Brain pericyte (primary cell): Measurements from ENCODE around the gene DENND5B.
"Not testable (repeated sequence)": the region's sequence is repeated elsewhere in the genome, so short reads cannot be mapped to it uniquely, and the experiment has no call there.

Experiments used
- DNase-seq: peaks from one replicate; pipeline ENCODE4 v3.0.0-alpha.2; 2012; ENCODE audit warnings: low read depth, low spot score

The DENND5B gene

GRCh38 chr12:31590642-31591379 is at the start of gene DENND5B:
TSS of gene DENND5B (minus strand) at chr12:31591136. CDS start at chr12:31590832, 304 bp downstream.
- no peak for DNase-seq

GRCh38 chr12:31634620-31635019 is 43.7 kb upstream of the DENND5B start:
- DNase-seq, result no peak

DNA sequence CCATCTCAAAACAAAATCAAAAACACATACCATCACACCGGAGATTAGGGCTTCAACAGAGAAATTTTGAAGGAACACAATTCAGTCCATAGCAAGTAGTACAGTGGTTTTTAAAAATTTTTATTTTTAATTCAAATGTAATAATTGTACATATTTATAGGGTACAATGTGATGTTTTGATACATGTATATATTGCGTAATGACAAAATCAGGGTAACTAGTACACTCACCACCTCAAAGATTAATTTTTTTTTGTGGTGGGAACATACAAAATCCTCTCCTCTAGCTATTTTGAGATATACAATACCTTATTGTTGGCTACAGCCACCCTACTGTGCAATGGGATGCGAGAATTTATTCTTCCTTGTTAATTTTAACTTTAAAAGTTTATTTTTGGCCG is 42.5 kb upstream of the DENND5B start:
- no peak for DNase-seq

GRCh38 chr12:31631809-31632208 is 40.9 kb upstream of the DENND5B start:
- no peak for DNase-seq

DNA sequence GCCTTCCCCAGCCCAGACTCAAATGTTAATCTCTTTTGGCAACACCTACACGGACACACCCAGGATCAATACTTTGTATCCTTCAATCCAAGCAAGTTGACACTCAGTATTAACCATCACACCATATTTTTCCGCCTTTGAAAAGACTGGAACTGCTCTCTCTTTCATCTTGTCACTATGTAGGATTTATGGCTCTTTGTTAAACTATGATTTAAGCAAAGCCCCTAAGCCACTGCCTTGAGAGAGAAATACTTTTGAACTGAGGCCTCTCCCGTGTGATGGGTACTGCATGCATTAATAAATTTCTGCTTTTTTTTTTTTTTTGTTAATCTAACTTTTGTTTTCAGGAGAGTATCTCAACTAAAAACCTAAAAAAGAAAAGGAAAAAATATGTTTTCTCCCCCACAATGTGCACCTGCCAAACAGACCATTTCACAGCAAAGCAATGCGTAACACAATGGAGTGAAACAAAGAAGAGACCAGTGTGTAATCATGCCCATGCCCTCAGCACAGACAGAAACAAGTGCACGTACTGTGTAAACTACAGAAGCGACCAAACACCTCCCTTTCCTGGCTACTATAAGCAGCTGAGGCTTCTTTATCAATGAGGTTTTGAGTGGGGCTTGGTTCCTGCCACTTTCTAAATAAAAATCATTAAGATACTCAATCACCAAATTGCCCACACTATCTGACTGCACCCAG is 40.2 kb upstream of the DENND5B start:
- DNase-seq, result no peak

DNA sequence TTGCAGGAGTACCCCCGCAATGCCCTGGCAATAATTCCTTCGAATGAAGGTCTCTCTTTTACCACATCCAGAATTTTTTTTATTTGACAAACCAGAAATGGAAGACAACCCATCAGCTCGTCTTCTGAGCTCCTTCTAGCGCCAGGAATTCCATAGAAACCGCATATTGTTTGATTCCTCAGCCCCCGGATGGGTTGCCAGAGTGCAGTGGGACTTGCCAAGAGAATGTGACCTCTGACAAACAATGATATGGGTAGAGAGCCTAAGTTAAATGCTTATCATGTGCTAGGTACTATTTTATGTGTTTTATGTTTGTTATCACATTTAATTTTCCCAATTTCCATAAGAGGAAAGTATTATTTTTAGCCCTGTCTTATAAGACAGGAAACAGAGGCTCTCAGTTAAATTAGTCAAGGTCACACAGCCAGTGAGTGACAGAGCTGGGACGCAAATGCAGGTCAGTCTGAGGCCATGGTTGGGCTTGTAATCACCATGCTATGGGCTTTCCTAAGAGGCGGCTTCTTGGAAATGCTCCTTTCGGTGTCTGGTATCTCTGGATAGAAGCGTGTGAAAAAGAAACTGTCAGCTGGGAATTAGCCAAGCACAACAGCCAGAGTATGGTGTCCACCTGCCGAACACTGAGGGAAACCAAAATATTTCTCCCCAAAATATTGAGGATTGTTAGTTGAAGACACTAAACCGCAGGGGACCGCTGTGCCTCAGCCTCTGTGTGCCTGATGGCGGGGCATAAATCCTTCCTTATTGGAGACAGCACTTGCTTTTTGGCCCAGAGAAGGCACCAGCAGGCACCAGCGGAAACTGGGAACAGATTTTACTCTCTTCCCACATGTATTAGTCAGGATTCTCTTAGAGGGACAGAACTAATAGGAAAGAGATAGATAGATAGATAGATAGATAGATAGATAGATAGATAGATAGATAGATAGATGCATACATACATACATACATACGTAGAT is 39.1 kb upstream of the DENND5B start:
- peak; percentile 8 for DNase-seq

- DNase-seq, result no peak
Measured at GRCh38 chr12:31627456-31628054, 36.6 kb upstream of the DENND5B start.

GRCh38 chr12:31626270-31626995 is 35.5 kb upstream of the DENND5B start:
- DNase-seq, result no peak

- no peak for DNase-seq
Measured at GRCh38 chr12:31622038-31622437, 31.1 kb upstream of the DENND5B start.

DNA sequence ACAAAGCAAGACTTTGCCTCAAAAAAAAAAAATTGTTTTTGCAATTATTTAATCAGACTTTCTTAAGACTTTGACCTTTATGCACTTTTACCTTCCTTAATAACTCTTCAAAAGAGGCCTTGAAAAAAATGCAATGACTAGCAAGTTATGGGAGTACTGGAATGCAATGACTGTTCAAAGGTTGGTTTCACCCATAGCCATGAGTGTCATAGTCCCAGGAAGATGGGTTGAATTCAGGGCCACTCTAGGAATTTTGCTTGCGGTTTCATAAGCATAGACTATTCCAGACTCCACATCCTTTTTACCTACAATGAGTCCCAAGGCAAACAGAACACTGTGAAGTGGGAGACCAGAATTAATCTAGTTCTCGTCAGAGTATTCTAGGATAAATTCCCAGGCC is 29.4 kb upstream of the DENND5B start:
- no peak for DNase-seq

DNA sequence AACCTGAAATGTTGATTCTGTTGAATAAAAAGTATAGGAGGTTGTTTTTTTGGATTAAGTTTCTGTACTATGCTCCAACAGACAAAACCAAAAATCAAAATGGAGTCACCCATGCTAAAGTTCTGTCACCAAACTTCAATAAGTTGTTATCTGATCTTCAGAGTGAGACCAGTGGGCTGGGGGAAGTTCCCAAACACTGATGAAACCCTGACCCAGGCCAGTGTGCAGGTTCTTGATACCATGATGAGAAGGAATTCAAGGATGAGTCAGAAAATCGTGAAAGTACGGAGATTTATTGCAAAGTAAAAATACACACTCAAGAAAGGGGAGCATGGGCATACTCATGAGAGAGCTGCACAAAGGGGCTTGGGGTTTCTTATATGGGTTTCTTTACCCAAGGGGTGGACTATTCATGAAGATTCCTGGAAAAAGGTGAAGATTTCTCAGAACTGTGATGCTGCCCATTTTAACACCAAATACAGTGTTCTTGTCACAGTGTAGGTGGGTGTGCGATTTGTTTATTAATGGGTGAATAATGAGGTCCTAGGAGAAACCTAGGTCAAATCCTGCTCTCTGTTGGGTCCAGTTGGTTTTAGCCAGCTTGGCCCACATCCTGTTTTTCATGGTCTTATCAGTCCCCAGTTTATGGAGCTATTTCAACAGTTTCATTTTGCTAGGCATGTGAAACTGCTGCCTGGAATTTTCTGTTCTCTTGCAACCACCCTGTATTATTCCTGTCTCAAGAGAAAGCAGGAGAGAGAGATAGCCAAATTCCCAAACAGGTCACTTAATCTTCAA is 27.5 kb upstream of the DENND5B start:
- DNase-seq, result no peak

GRCh38 chr12:31612819-31613218 is 21.9 kb upstream of the DENND5B start:
- no peak for DNase-seq

DNA sequence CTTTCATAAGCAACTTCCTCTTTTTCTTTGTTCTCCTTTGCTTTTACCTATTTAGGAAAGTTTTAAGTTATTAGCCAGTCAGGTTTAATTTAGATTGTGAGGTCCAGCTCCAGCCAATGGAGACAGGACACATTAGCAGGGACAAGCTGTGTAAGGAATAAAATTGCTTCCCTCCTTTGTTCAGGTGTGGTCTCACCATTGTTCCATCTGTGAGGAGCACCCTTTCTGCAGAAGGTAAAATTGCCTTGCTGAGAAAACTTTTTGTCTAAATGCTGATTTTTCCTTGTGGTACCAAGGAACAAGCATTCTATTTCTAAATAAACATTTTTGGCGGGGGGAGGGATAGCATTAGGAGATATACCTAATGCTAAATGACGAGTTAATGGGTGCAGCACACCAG is 17.4 kb upstream of the DENND5B start:
- DNase-seq, result not testable (repeated sequence)

DNA sequence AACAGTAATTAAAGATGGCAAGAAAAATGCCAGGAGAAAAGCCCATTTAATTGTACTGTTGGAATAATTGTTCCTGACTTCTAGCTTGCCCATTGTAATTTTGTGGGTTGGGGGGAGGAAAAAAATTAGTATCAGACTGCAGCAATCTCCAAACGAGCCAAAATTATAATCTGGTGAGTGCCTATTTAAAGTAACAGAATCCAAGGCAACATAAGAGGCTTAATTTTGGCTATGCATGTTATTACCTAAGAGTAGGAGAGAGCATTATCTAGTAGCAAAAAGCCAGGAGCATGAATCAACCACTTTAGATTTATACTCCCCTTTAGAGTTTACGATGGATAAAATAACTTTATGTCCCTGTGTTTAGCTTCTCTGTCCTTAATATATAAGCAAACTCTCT is 14.6 kb upstream of the DENND5B start:
- DNase-seq, result no peak

- DNase-seq, result no peak
Measured at GRCh38 chr12:31603546-31604009, 12.6 kb upstream of the DENND5B start.

DNA sequence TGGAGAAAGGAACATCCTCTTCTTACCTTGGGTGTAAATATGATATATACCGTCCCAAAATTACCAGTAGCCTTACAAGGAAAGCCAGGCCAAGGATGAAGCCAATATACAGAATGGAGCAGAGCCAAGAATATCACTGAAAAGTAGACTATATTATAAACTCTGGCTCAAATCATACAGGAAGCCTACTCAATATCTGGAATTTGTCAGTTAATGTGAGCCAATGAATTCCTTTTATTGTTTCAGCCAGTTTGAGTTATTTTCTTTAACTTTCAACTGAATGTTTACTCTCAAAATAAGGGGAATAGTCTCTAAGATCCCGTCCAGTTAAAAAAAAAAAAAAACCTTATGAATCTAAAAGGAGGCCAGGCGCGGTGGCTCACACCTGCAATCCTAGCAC is 9.8 kb upstream of the DENND5B start:
- no peak for DNase-seq

DNA sequence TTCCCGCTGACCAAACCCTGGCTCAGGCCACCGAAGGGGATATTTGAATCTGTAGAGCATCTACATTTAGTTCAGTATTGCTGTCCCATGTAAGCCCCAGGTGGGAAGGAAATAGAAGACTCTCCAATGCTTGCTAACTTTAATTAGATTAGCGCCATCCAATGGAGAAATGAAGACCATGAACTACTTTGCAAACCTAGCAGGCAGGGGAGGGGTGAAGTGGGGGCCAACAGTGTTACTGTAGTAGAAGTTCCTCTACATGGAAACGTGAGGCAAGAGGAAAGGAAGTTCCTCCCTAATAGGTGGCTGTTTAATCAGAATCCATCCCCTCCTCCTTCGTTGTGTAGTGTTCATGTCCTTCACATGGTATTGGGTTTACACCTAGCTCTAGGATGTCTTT is 9.3 kb upstream of the DENND5B start:
- DNase-seq, result no peak

GRCh38 chr12:31599053-31599452 is 8.1 kb upstream of the DENND5B start:
- DNase-seq, result no peak

GRCh38 chr12:31597066-31597465 is 6.1 kb upstream of the DENND5B start:
- DNase-seq, result no peak

DNA sequence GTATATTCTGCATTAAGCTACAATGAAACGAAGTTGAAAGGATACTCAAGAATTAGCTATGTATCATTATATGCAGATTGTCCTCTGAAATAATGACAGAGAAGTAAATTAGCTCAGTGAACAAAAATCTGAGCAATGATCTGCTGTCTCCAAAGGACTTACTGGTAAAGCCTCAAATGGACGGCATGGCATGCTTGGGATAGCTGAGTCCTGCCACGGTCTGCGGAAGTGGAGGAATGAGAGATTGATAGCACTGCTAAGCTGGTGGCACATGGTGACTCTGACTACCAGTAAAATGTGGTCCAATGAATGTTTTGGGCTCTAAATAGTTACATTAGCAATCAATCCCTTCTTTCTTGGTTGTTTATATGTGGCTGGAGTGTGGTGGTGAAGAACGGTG is 3.7 kb upstream of the DENND5B start:
- DNase-seq, result no peak
